ENCODE results near the gene CYSTM1.
A peak's percentile ranks its signal among the peaks of the same experiment; 100 is the strongest.
"Not testable (repeated sequence)": the region's sequence is repeated elsewhere in the genome, so short reads cannot be mapped to it uniquely, and the experiment has no call there.

CYSTM1 gene

GRCh38 chr5:140181002-140181483, 6.1 kb downstream of the CYSTM1 start:
- peak; percentile 44 for DNase-seq

DNA sequence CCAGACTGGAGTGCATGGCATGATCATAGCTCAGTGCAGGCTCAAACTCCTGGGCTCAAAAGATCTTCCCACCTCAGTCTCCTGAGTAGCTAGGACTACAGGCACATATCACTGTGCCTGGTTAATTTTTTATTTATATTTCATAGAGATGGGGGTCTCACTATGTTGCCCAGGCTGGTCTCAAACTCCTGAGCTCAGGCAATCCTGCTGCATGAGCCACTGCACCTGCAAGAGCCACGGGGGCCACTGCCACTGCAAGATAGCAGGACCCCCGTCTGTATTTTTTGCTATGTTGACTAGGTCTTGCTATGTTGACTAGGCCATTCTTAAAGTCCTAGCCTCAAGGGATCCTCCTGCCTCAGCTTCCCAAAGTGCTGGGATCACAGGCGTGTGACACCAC, 6.5 kb downstream of the CYSTM1 start:
- no peak for DNase-seq

DNA sequence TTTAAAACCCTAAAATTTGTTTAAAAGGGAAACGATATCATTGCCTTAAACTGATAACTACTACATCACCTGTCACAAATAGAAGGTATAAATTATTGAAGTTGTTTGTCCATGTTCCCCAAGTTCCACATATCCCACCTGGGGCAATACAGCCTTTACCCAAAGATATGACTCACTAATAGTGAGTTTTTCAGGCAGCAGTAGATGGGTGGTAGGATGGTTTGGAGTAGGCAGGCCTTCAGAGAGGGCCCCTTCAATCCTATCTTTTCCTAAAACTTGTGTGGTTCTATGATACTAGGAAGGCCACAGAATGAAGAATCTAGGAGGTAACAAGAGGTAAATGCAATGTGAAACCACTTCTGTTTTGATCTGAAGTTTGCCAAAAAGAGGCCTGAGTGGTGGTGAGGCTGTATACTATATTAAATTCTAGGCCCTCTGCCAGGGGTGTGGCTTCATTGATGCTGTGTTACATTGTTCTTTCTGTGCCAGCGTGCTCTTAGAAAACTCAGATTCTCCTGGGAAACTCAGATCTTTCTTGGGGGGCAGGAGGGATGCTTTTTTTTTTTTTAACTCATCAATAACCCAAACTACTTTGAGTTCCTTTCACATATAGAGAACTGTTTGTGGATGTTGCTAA, 7.2 kb downstream of the CYSTM1 start:
- peak; percentile 75 for DNase-seq

- DNase-seq, result peak; percentile 61
These were observed 7.9 kb downstream of the CYSTM1 start for GRCh38 chr5:140182803-140183367.

GRCh38 chr5:140185409-140185808, 10.4 kb downstream of the CYSTM1 start:
- DNase-seq, result no peak

- DNase-seq, result no peak
These were observed 11.3 kb downstream of the CYSTM1 start for GRCh38 chr5:140186267-140186671.

GRCh38 chr5:140189253-140189652, 14.3 kb downstream of the CYSTM1 start:
- DNase-seq, result no peak

DNA sequence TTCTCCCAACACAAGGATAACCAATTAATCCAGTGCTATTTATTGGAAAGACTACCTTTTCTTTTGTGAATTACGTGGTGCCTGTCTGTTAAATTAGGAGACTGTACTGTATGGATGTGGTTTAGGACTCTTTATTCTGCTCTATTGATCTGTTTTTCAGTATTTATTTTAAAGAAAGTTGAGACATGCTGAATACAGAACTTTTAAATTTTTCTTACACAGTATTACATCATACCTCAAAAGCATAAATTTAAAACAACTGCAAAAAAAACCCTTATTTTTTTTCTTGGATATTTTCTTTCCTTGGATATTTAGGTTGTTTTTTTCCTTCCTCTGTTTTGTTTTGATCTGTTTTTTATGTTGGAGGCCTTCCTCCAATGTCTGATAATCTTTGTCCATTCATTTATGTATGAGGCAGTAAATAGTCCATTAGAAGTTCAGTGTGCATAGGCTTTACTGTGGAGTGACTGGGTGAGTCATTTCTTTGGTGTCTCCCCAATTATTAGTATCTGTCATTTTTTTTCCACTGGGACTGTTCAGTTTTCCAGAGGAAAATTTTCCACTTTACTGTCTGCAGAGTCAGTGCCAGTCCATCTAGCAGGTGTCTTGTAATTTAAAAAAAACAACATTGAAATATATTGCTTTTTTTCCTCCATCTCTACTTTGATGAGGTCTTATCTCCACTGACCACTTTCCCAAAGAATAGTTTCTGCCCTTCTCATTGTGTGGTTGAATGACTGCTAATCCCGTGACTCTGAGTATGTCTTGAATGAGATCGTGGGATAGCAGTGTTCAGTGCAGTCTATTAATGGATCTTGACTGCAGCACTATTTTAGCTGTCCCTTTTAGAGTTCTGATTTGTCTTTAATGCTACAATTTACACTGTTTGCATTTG, 15.2 kb downstream of the CYSTM1 start:
- no peak for DNase-seq

DNA sequence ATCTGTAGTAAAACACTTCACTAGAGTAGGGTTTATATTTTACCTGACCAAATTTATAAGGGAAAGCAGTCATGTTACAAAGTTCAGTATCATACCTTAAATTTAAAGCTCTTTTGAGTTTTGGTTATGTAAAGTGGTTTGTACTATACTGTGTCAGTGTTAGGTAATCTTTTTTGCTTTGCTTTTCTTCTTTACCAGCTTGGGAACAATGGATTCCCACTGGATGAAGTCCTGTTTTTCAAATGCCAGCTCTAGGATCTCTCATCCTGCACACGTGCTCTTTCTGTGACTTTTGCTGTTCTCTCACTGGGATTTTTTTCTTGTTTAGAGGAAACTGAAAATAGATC, 15.9 kb downstream of the CYSTM1 start:
- no peak for DNase-seq

- no peak for DNase-seq
These were observed 17.9 kb downstream of the CYSTM1 start for GRCh38 chr5:140192715-140193430.

DNA sequence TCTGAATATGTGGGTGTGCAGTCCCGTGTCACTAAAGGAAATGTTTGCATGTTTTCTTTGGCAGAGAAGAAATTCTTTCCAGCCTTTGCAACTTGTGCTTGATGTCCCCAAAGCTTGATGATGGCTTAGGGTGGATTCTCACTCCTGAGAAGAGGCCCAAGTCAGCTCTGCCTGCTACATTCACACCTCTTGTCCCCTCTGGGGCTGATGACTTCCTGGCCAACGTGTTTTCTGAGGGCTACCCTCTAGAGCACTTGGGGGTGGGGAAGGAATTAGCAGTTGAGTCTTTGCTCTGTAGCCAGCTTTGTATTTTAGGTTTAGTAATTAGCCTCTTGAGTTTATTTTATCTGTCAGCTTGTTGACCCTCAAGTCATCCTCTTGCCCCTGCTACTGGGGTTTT, 19.7 kb downstream of the CYSTM1 start:
- no peak for DNase-seq

- DNase-seq, result no peak
These were observed 21.3 kb downstream of the CYSTM1 start for GRCh38 chr5:140196115-140196814.

DNA sequence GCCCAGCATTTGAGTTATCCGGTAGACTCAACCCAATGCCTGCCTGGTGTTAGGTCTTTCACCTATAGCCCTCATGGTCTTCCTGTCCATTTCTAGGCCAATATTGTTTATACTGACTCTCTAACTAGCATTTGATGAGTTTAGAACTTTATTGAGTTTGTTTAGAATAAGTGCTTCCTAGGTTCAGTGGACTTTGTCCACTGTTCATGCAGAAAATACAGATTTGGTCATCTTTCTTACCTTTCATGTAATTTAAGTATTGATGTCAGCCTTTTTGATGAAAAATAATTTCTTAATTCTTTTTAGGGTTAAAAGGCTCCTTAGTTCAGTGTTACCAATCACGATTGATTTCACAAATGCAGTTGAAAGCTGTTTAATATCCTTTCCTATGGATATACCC, 22.0 kb downstream of the CYSTM1 start:
- no peak for DNase-seq

- not testable (repeated sequence) for DNase-seq
These were observed 23.9 kb downstream of the CYSTM1 start for GRCh38 chr5:140198915-140199314.

GRCh38 chr5:140202078-140202477, 27.1 kb downstream of the CYSTM1 start:
- no peak for DNase-seq

DNA sequence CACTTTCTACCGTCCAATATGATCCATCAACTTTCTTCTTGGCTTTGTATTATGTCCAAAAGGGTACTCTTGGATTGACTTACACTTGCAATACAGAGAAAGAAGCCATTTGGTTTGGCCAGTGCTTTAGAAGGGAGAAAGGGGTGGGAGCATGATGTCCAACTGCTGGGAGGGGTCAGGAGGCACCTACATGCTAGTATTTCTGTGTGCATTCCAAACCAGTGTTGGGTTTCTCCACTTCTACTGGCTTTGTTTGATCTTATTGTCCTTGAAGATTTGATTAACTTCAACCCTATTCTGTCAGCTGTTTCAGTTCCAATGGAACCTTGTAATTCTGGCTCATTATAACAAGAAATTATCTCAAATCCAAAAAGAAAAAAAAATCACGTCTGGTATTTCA, 27.6 kb downstream of the CYSTM1 start:
- DNase-seq, result no peak

DNA sequence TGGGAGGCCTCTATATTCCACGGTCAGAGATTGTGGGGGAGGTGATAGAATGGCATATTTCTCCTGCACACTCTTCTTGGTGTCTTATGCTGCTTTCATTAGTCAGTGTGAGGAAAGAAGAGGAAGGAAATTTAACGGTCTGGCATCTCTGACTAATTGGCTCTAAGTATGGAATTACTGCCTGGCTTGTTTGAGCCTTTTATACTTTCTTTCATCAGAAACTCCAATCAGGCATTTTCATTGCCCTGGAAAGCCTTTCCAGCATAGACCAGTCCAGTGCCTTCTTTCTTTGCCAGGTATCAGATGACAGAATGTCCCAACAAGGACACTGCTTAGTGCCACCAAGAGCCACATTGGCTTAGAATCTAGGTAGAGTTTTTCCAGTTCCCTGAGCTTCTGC, 30.2 kb downstream of the CYSTM1 start:
- DNase-seq, result no peak

- DNase-seq, result no peak
These were observed 31.0 kb downstream of the CYSTM1 start for GRCh38 chr5:140205952-140206351.

DNA sequence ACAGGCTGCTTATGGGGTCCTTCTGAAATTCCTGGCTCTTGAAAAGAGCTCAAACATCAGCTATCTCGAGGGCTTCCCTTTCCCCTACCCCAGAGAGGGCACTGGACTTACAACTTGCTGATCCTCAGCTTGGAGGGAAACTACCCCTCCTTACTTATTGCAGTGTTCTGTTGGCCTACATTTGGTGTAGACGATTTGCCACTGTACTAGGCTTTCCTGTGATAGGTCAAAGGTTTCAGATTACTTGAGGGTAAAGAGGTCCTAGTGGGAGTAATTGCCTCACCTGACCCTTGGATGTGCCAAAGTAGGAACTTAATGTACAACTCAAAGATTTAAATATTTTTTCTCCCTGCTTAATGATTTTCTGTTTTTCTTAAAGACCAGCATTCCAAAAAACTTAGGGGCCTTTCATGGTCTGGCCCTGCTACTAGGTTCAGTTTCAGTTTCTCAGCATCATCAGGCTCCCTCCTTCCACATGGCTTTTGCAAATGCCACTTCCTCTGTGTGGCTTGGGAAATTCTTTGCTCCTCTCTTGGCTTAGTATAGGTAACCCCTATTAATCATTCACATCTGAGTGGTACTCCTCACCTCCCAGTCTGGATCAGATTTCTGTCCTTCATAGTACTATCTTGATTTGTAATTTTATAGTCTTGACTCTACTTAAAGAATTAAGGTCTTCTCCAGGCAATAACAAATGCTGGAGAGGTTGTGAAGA, 32.4 kb downstream of the CYSTM1 start:
- no peak for DNase-seq

DNA sequence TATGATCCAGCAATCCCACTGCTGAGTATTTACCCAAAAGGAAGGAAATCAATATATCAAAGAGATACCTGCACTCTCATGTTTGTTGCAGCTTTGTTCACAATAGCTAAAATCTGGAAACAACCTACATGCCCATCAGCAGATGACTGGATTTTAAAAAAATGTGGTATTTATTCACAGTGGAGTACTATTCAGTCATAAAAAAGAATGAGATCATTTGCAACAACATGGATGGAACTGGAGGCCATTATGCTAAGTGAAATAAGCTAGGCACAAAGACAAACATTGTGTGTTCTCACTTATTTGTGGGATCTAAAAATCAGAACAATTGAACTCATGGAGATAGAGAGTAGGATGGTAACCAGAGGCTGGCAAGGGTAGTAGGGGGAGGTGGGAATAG, 33.1 kb downstream of the CYSTM1 start:
- no peak for DNase-seq

DNA sequence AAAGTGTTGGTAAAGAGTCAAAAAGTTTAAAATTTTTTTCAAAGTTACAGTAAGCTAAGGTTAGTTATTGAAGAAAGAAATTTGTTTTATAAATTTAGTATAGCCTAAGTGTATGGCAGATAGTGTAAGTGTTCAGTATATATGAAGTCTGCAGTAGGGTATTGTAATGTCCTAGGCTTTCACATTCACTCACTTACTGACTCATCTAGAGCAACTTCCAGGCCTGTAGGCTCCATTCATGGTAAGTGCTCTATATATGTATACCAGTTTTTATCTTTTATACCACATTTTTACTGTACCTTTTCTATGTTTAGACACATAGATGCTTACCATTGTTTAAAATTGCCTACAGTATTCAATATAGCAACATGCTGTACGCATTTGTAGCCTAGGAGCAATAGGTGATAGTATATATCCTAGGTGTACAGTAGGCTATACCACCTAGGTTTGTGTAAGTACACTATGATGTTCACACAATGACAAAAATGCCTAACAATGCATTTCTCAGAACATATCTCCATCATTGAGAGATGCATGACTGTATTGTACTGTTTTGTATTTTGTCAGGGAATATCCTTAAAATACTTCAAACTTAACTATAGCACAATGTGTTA, 38.5 kb downstream of the CYSTM1 start:
- DNase-seq, result no peak

DNA sequence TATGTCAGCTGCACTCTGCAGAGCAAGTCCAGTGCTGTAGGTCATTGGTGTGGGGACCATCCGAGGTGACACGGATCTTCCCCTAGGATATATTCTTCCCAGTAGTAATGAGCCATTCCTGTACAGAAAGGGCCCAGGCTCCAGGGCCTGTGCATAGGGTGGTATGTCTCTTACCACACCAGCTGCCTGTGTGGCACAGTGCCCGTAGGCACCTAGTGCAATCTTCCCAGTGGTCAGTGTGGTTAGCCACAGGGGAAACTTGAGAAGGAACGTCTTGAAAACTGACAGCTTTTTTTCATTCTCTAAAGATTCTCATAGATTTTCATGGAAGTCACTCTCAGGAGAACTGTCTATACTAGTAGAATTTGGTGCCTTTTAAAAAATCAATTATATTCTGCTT, 39.8 kb downstream of the CYSTM1 start:
- no peak for DNase-seq

All from COR-L47 (cell line).